Stimulated activated CD4-positive, alpha-beta T cell treated with anti-CD3 and anti-CD28 coated beads, Interleukin-4, amount 100 ng/mL, for 48 hours (primary cell): ENCODE measurements around the gene SRGAP3.

Source experiments
- DNase-seq, 2 donors: peaks; one replicate each; pipeline ENCODE4 v3.0.0-alpha.2; 2020; ENCODE audit warnings: low read depth in 2 of 2

SRGAP3 gene

GRCh38 chr3:9146367-9147071, 102.9 kb downstream of the SRGAP3 start:
- no peak for DNase-seq

- DNase-seq: no peak
Observed at GRCh38 chr3:9143184-9143583, 106.3 kb downstream of the SRGAP3 start.

- no peak for DNase-seq
Observed at GRCh38 chr3:9142362-9142761, 107.1 kb downstream of the SRGAP3 start.

DNA sequence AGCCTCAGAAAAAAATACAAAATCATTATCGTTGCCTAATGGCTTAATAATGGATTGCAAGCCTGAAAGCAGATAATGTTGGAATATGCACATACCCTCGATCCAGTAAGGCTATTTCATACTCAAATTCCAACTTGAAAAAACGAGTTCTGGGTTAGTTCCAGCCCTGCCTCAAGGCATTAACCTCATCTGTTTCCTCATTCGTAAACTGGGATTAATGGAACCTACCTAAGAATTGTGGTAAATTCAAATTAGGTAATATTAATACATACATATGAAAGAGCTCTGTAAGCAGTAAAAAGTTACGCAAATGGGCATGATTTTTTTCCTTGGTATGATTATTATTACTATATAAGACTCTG, 107.5 kb downstream of the SRGAP3 start:
- no peak for DNase-seq

DNA sequence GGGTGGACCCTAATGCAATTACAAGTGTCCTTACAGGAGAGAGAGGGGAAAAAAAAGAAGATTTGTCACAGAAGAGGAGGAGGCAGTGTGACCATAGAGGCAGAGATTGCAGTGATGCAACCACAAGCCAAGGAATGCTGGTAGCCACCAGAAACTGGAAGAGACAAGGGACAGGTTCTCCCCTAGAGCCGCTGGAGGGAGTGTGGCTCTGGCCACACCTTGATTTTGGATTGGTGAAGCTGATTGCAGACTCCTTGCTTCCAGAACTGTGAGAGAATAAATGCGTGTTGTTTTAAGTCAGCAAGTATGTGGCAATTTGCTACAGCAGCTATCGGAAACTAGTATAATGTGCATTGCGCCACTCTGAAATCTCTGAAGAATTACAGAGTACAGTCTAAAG, 110.1 kb downstream of the SRGAP3 start:
- DNase-seq: no peak

DNA sequence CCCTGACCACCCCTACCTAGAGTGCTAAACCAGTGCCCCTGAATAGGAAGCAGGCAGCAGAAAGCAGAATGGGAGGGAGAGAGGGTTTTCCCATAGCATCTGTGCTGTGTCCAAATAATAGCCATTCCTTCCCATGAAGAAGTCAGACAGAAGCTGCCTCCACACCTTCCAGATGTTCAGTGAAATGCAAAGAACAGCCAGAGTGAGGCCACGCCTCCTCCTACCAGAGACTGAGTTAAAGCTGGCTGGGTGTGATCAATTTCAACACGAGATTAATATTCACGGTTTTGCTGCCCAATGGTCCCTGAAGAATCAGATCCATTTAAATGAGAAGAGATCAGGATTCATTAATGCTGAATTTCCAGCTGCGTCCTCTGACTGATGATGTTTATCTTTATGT, 111.8 kb downstream of the SRGAP3 start:
- DNase-seq: no peak

GRCh38 chr3:9136746-9137465, 112.5 kb downstream of the SRGAP3 start:
- DNase-seq: no peak

- no peak for DNase-seq
Observed at GRCh38 chr3:9135930-9136525, 113.4 kb downstream of the SRGAP3 start.

DNA sequence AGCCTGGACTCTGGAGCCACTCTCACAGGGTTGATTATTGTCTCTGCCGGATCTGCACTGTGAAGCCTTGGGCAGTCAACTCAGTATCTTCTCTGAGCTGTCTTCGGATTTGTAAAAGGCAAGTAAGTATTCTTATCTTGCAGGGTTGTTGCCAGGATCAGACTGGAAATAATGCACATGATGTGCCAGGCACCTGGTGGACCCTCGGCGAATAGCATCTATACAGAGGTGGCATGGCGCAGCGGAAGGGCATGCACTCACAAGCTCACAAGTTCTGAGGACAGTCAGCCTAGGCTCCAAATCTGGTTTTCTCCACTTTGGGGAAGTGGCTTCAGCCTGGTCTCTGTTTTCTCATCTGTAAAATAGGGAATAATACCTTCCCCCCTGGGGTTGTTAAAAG, 113.9 kb downstream of the SRGAP3 start:
- no peak for DNase-seq

DNA sequence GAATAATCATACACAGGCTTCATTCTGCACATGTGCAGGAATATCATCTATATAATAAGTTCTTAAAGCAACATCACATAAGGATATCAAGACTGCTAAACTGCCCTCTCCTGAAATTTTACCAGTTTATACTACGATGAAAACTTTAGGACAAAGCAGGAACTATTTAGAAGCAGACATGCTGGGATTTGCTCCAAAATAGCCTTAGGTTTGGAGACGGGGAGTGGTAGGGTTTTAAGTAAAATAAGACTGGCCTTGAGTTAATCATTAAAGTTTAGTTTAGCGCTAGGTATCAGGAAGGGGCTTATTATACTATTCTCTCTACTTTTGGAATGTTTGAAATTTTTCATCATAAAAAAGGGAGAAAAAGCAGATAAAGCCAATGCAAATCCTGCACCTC, 115.8 kb downstream of the SRGAP3 start:
- no peak for DNase-seq

DNA sequence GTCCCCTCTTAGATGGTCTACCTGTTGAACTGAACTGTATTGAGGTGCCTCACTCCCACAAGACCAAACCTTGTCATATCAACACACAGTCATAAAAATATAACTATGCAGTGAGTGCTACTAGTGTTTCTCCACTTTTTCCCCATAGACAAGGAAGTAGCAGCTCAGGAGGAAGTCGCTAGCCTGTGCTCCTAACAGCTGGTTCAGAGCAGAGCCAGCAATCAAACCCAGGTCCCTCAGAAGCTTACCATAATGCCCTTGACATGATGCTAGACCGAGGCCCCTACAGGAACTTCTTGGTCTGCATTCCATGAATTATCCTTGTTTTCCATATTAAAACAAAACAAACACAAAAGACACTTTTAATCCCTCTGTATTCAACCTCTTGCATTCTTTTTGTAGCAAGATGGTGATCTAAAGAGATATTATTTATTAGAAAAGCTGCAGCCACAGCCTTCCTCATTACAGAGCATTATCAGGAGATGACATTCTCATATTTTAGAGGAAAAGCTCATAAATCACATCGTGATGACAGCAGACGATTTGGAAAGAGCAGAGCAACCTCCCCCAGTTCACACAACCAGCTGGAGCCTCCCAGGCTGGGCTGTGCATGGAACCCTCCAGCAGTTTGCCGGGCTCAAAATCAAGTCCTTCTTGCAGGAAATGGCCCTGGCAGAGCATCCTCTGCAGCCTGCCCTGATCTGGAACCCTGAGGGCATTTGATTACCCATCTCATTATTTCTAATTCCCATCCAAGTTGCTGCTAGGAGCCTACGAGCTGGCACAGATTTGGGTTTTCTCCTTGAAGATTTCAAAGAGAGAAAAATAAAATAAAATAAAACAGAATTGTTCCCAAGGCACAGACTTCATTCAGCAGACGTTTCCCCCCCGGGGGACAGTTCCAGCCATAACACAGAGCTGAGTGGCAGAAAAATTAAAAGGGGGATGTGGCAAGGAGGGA, 118.8 kb downstream of the SRGAP3 start:
- DNase-seq: no peak

GRCh38 chr3:9129365-9129764, 120.1 kb downstream of the SRGAP3 start:
- DNase-seq: no peak

GRCh38 chr3:9125278-9125951, 124.0 kb downstream of the SRGAP3 start:
- DNase-seq: no peak

DNA sequence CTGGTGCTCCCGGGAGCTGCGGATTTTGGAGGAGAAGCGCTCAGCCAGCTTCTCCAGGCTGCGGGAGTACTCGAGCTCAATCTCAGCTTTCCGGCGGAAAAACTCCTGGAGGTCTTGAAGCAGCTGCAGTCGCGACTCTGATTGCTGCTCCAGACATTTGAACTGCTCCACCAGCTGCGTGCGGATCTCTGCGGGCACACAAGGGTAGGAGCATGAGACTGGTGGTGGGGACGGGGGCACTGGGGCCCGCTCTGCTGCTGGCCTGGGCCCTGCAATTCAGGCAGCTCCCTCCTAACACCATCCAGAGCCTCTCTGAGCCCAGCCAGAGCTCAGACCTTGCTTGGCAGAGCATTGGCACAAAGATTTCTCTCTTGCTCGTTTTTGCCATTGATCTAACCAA, 124.7 kb downstream of the SRGAP3 start:
- no peak for DNase-seq

GRCh38 chr3:9123840-9124239, 125.6 kb downstream of the SRGAP3 start:
- DNase-seq: no peak

- no peak for DNase-seq
Observed at GRCh38 chr3:9122732-9123364, 126.6 kb downstream of the SRGAP3 start.

GRCh38 chr3:9121366-9122001, 128.0 kb downstream of the SRGAP3 start:
- DNase-seq: no peak

DNA sequence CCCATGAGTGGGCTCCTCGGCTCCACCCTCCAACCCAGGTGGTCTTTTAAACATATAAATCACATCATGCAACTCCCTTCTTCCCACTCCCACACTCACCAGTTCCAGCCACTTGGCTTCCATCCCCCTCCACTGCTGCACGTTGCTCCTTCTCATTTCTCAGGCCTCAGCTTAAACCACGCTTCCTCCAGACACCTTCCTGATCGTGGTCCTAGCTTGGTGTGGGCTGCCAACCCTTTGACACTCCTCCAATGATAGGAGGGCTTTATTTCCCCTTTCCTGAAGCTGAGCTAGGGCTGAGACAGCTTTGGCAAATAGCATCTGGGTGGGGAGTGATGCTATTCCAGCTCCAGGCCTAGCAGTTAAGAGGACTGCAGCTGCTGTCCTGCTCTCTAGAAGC, 130.1 kb downstream of the SRGAP3 start:
- DNase-seq: no peak

GRCh38 chr3:9118222-9118621, 131.2 kb downstream of the SRGAP3 start:
- no peak for DNase-seq

GRCh38 chr3:9117220-9117619, 132.2 kb downstream of the SRGAP3 start:
- DNase-seq: no peak

GRCh38 chr3:9116336-9116735, 133.1 kb downstream of the SRGAP3 start:
- no peak for DNase-seq
